Testis (tissue), 2 donors: ENCODE measurements around the gene NR6A1.

Source experiments
- POLR2A ChIP-seq: fragments of 450-650 bp; IDR thresholded peaks from one replicate; pipeline ENCODE4 v1.6.1; 2017; ENCODE audit warnings: antibody characterized with exemption, mild to moderate bottlenecking, moderate library complexity
- TF ChIP-seq, protein P1 (sequence below), 3 experiments: fragments of 450-650 bp in 2 of 3; fragments of 200-600 bp in 1 of 3; sonication (generic) in 1 of 3; IDR thresholded peaks; one replicate each; pipeline ENCODE4 v1.5.1; 2016 to 2019; ENCODE audit warnings: antibody characterized with exemption in 3 of 3, mild to moderate bottlenecking in 2 of 3, moderate library complexity in 1 of 3

DNA sequence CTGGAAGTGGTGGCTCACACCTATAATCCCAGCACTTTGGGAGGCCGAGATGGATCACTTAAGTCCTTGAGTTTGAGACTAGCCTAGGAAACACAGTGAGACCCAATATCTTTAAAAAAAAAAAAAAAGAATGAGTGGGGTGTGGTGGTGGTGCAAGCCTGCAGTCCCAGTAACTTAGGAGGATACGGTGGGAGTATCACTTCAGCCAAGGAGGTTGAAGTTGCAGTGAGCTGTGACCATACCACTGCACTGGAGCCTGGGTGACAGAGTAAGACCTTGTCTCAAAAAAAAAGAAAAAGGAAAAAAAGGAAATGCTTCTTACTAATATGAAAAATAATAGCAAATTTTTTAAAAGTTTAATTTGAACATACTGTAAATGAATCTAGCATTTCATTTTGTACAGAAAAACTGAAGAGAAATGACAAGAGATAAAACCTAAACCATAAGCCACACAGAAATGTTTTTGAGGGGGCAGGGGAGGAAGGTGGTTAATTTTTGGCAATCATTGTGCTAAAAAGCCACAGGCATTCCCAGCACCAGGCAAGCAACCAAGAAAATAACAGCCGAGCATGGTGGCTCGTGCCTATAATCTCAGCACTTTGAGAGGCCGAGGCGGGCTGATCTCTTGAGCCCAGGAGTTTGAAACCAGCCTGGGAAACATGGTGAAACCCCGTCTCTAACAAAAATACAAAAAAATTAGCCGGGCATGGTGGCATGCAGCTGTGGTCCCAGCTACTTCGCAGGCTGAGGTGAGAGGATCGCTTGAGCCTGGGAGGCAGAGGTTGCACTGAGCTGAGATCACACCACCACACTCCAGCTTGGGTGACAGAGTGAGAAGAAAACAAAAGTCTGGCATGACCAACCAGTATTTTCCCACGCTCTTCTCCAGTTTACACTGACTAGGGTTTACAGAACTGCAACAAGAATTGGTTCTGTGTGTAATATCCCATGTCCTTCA, 149.5 kb downstream of the NR6A1 start:
- TF ChIP-seq, protein P1, sequence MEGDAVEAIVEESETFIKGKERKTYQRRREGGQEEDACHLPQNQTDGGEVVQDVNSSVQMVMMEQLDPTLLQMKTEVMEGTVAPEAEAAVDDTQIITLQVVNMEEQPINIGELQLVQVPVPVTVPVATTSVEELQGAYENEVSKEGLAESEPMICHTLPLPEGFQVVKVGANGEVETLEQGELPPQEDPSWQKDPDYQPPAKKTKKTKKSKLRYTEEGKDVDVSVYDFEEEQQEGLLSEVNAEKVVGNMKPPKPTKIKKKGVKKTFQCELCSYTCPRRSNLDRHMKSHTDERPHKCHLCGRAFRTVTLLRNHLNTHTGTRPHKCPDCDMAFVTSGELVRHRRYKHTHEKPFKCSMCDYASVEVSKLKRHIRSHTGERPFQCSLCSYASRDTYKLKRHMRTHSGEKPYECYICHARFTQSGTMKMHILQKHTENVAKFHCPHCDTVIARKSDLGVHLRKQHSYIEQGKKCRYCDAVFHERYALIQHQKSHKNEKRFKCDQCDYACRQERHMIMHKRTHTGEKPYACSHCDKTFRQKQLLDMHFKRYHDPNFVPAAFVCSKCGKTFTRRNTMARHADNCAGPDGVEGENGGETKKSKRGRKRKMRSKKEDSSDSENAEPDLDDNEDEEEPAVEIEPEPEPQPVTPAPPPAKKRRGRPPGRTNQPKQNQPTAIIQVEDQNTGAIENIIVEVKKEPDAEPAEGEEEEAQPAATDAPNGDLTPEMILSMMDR (IDR thresholded peaks at IDR 0.05): no peak
- TF ChIP-seq POLR2A: no peak
